GM19023 (cell line): Measurements from ENCODE around the gene FAM174C.

ENCODE experiments used
- ATAC-seq: cut with Tn5 transposase; IDR thresholded peaks from one replicate; pipeline ENCODE4 v1.9.1; 2021; ENCODE audit warnings: mild to moderate bottlenecking, moderate library complexity; ENCODE audit not compliant: unreplicated experiment

Gene FAM174C

DNA sequence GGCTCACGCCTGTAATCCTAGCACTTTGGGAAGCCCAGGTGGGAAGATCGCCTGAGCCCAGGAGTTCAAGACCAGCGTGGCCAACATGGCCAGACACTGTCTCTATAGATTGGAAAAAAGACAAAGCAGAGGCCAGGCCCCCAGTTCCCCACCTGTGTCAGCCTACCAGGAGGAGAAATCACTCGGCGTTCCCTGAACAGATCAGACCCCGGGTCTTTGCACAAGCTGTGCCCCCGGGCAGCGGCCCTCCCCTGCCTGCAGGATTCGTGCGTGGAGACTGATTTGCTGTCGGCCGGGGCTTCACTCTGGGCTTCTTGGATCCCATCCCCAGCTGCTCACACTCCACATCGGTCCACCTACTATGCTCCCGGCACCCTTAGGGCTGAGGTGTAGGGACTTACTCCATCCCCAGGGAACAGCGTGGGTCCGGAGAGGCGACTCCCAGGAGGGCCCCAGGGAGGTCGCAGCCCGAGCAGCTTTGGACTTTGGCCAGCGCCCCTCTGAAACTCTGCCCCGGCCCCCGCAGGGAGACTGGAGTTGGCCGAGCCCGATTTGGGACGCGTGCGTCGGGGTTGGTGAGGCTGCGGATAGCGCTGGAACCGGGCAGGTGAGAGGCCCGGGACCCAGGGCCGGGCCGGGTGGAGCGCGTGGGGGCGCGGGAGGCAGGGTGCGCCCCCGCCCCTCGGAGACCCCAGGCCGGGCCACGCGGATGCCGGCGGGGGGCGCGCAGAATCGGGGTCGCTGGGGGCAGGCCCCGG is 9.8 kb downstream of the FAM174C start:
- ATAC-seq = no peak

DNA sequence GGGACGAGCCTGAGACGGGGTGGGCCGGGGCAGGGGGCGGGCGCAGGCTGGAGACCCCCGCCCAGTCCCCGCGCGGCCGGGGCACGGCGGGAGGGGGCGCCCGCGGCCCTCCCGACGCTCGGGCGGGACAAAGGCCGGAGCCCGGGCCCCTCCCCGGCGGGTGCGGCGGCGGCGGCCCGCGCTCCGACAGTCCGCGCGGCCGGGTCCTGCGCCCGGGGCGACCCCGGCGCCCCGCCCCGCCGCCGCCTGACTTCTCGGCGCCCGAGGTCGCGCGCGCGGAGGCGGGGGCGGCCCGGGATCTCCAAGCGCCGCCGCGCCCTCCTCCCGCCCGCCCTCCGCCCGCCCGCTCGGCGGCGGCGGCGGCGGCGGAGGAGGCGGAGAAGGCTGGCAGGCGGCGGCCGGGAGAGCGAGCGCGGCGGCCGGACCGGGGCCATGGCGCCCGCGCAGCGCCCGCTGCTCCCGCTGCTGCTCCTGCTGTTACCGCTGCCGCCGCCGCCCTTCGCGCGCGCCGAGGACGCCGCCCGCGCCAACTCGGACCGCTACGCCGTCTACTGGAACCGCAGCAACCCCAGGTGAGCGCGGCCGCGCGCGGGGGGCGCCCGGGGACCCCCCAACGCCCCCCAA is 10.5 kb downstream of the FAM174C start, which contains the start of gene EFNA2:
Gene EFNA2, plus strand, starts transcription at position 137 of the 624 bp plus-strand sequence. Its CDS starts 296 bp downstream, at position 433.
- no peak for ATAC-seq

DNA sequence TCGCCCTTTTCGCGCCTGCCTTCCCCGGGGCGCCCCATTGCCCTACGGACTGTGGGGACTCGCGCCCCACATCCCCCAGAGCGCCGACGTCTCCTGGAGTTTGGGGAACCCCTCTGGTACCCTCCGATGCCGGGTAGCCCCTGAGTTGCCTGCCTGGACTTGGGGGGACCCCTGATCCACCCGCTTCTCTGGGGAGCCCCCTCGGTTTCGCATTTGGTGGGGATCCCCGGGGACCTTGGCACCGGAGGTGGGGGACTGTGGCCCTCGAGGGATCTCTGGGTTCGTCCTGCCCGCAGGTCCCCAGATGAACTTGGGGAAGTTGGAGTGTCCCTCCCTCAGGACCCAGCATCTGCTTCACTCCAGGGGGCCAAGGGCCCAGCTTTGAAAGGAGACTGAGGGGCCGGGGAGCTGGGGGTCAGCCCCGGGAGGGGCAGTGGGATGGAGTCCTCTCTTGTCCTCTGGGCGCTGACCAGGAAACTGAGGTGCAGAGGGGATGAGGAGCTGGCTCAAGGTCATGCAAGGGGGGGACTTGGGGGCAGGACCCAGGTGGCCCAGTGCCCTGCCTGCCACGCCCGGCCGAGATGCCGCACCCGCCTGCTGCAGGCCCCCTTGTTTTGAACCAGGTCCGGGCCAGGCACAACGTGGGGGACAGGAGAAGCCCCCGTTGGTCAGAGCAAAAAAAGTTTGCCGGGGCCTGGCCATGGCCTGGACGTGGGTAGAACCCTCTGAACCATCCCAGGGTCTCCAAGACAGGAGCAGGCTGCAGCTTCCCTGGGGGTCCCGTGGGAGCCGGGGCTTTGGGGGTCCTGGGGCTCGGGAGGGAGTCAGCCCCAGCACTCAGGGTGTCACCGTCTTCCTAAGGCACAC is 11.4 kb downstream of the FAM174C start:
- ATAC-seq = no peak

DNA sequence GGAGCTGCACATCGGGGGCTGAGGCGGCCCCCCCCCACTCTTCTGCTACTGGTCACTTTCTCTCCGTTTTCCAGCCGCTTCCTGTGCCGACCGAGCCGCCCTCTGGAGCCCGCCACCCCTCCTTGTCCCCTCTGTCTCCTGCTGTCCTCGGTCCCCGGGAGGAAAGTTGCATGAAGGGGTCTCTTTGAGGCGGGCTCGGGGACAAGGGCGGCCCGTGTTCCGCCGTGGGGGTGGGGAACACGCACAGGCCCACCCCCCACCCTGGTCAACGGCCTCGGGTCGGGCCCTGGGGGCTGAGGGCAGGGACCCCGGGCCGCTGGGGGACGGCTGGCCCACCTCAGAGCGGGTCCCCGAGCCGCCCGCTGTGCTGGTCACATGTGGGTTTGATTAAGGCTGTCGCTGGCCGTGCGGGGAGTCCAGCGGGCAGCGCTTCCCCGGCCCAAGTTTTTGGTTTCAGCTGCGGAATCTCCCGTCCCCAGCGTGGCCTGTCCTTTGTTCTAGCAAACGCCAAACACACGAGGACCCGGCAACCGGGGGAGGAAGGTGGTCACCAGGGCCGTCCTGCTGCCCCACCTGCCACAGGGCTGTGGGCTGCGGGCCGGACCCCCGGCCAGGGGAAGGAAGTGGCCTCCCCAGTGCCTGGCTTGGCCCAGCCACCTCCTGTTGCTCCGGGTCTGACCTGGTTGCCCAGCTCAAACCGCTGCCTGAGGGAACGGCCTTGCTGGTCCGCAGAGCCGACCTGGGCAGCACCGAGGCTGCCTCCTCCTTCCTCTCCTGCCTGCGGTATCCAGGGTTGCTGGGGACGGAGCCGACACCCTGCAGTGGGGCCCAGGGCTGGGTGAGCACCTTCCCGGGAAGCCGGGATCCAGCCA is 12.3 kb downstream of the FAM174C start:
- no peak for ATAC-seq

DNA sequence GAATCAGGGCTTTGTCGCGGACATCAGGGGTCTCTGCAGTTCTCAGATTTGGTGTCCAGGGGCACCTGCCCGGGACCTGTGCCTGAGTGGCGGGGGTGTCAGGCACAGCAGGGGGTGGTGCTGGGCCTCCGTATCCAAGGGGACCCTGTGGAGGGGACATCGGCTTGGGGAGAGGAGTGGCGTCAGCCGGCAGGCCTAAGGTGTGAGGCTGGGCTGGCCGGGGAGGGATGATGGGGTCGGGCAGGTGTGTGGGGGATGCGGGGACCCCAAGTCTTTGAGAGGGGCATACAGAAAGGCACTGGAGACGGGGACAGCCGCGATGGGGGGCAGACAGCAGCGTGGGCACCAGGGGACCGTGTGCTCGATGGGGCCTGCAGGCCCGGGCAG is 12.9 kb downstream of the FAM174C start:
- ATAC-seq = no peak

DNA sequence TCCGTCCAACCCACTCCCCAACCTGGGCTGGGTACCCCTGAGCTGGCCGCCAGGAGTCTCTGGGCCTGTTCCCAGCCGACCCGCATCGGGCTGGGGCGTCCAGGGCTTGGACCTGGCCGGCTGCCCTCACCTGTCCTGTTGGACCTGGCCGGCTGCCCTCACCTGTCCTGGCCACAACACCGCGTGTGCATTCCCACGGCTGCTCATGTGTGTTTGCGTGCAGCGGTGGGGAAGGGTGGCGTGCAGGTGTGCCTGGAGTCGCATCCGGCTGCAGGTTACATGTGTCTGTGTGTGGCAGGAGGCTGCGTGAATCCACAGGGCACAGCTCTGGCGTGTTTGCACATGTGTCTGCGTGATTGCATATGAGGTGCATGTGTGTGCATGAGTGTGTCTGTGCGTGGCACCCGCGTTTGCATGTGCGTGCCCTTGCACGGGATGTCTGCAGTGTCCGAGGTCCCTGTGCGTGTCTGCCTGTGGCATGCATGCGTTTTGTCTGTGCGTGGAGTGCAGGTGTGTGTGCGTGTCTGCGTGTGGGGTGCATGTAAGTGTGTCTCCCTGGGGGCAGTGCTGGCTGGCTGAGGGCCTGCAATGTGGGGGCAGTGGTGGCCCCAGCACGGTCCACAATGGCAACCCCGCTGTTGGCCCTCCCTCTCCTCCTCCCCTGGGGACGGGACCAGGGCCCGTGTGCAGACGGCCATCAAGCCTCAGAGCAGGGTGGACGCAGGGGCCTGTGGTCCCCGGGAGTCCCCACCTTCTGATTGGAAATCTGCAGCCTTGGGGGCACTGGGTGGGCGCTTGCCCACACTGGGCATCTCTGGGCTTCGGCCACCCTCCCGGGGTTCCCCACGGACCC is 13.7 kb downstream of the FAM174C start:
- ATAC-seq = no peak

DNA sequence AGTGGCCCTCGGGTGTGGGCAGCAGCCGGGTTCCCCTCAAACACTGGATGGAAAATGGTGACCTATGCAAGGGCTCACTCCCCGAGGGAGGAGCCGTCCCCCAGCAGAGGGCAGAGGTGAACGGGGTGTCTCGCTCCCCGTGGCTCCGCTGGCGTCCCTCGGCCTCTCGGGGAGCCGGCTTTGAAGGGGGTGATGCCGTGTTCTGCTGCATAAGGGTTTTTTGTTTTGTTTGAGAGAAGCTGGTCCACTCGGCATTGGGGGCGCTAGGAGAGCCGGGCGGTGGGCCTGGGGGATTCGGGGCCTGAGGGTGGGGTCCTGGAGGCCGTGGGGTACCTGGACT is 14.3 kb downstream of the FAM174C start:
- no peak for ATAC-seq

DNA sequence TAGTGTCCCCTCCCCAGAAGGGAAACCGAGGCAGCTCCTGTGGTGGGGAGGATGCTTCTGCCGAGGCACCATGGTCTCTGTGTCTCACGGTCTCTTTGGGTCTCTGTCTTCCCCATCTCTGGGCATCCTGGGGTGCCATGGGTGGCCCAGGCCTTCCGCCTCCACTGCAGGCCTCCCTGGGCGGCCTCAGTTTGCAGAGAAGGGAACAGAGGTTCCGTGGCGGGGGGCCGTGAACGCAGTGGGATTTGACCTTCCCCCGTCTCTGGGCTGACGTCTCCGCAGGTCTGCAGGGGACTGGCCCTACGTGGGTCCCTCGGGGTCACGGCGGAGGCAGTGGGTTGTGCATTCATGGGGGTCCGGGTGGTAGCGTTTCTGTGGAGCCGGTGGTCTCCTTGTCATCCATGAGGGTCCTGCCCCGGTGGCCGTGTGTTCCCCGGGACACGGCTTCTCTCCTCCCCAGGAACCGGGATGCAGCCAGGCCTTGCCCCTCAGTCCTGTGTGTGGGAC is 14.9 kb downstream of the FAM174C start:
- ATAC-seq = no peak

DNA sequence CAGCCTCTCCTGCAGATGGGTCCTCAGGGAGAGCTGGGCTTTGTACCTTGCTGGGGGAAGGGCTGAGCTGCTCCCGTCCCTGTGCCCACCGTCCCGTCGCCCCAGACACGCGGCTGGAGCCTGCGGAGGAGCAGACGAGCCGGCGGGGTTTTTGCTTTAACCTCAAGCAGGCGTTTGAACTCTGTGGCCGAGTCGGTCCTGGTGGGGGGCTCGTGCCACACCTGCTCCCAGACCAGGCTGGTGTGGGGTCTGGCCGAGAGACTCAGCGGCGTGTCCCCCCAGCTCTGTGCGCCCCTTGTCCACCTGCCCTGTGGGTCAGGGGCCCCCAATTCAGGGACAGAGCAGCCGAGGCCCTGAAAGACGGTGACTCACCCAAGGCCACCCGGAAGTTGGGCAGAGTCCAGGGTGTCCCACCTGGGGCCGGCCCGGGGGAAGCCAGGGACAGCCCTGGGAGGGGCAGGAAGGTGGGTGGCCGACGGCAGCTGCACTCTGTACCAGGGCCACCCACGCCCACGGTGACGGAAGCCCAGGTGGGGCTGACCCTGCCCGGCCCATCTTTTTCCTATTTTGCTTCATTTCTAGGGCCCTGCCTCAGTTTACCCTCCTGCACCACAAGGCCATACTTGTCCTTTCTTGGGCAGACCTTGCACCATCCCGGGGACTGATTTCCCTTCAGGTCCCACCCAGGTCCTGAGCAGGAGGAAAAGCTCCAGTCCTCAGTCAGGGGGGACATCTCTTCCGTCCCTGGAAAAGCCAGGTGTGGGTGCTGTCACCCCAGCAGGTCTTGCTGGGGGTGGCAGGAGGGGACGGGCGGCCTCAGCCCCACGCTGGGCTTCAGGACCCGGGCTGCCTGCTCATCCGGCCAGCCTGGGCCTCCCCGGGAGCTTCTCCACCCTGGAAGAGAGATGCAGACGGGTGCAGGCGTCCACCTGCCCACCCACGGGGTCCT is 15.6 kb downstream of the FAM174C start:
- ATAC-seq = no peak

DNA sequence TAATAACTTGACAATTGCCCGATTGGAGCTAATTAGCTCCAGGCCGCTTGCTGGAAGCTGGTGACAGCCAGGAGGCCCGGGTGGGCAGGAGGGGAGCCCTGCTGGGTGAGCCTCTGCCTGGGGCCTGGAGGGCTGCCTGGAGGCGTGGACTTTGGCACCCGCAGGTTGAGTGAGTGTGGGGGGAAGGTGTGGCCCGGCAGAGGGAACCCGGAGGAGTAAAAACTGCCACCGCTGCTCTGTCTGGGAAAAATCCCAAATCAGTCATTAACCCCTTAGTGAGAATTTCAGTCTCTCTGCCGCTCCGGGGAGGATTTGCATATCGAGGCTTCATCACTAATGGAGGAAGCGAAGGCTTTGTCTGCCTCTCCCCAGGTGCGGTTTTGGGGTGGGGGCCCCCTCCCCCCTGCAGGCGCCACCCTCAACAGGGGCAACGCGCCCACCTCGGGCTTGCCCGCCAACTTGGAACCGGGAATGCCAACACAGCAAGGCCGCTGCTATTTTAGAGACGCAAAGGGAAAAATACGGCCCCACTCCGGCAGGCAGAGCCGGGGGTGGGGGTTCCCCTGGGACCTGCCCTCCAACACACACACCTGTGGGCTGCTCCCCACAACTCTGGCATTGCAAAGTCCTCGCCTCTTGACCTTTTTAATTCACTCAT is 16.6 kb downstream of the FAM174C start:
- ATAC-seq = no peak

DNA sequence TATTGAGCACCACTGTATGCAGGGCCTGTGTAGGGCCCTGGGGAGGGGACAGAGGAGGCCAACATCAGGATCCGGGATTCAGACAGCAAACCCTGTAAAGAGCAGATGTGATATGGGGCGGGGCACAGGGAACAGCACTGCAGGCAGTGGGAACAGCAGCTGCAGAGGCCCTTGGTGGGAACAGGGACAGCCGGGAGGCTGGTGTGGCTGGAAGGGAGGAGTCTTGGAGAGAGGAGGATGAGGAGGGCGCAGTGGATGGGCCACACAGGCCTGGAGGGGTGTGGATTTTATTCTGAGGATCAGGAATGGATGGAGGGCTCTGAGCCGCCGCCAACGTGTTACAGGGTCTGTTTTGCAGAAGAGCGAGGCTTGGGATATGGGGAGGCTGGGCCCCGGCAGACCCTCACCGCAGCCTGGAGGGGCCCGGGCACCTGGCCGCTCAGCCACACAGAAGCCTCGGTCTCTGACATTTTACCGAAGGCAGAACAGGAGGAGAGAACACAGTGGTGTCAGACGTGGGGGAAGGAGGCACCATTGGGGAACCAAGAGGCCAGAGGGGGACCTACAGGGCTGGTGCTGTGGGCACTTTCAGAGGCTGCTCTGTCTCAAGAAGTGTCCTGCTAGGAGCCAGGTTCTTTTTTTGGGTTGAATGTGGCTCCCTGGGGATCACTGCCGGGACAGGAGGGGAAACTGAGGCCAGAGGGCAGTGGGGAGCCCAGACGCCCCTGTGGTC is 17.3 kb downstream of the FAM174C start:
- ATAC-seq = no peak

DNA sequence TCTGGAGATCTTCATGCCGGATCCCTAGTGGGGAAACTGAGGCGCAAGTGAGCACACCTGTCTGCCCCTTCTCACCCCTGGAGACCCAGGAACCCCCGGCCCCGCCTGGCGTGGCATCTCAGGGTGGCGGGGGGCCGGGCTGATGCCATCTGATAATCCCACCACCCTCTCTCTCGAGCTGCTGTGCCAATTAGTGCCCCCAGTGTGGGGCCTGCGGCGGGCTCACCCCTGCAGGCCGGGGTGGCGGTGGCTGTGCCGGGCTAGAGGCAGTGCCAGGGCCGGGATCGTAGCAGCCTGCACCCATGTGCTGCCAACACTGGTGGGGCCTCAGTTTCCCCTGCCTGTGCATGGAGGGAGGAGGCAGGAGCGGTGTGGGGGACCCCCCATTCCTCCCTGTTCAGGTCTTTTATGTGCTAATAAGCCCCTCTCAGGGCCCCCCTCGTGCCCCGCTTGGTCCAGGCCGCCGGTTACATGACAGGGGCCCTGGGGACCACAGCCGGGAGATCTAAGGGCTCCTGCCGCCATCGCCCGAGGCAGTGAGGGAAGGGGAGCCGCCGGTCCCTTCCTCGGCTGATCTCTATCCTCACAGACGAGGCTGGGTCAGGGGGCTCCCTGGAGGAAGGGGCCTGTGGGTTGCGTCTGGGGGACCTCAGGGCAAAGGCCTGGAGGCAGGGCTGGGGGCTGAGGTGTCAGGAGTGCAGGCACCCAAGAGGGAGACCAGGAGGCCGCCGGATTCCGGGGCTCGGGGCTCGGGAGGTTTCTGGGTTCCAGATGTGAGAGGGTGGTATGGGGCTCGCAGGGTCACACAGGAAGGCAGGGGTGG is 18.7 kb downstream of the FAM174C start:
- no peak for ATAC-seq

DNA sequence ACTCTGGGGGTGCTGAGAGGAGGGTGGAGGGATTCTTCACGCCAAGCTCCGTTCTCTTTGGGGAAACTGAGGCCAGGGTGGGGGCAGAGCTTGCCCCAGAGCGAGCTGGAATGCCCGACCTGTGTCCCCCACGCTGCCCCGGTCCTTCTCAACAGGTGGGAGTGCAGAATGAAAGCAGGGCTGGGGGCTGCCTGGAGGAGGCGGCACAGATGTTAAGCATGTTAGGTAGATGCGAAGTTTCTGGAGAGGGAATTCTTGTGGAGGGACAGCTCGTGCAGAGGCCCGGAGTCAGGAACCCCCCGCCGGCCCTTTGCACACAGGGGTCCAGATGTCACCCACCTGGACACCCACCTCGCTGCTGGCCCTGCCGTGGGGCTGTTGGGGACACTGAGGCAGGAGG is 19.4 kb downstream of the FAM174C start:
- no peak for ATAC-seq

DNA sequence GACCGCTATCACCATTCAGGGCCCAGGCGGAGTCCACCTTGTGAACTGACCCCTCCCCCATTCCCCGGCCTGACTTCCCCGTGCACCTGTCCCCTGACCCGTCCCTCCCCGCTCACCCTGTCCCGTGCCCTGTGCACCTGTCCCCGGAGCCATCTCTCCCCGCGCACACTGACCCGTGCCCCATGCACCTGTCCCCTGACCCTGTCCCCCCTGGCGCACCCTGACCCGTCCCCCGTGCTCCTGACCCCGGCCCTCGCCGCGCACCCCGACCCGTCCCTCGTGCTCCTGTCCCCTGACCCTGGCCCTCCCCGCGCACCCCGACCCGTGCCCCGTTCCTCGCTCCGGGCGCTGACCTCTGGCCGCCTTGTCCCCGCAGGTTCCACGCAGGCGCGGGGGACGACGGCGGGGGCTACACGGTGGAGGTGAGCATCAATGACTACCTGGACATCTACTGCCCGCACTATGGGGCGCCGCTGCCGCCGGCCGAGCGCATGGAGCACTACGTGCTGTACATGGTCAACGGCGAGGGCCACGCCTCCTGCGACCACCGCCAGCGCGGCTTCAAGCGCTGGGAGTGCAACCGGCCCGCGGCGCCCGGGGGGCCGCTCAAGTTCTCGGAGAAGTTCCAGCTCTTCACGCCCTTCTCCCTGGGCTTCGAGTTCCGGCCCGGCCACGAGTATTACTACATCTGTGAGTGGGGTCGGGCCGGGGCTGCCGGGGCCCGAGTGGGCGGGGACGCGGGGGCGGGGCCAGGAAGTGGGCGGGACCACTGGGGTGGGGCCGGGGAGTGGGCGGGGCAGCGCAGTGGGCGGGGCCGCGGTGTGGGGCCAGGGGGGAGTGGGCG is 20.1 kb downstream of the FAM174C start:
- no peak for ATAC-seq

DNA sequence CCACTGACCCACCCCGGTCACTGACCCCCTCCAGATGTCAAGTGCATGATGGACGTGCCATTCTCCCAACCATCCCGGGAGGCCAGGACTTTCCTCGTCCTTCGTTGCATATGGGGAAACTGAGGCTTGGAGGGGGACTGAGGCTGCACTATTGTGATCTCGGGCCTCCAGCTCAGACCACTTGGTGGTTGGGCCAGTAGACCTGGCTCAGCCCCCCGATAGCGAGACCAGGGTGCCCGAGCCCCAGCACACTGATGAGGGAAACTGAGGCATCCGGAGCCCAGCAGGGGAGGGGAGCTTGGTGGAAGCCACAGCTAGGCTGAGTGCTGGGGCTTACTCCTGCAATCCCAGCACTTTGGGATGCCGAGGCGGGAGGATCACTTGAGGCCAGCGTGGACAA is 20.7 kb downstream of the FAM174C start:
- ATAC-seq = no peak
